Choroid plexus epithelial cell (primary cell): ENCODE results near the gene FNDC3B.

Experiments
- DNase-seq: peaks from one replicate; pipeline ENCODE4 v3.0.0-alpha.2; 2010; ENCODE audit warnings: low read depth
- H3K4me3 ChIP-seq: 2 replicates; pipeline ENCODE4 v1.5.1; 2011; ENCODE audit warnings: low read depth, mild to moderate bottlenecking, control low read depth, low read length, moderate library complexity
- TF ChIP-seq, protein P1 (sequence below): conservative IDR thresholded peaks from 2 replicates; pipeline ENCODE4 v1.5.1; 2011; ENCODE audit warnings: low read depth, mild to moderate bottlenecking, control low read depth, inconsistent platforms, low read length, moderate library complexity

Gene FNDC3B

GRCh38 chr3:172256101-172256734 lies 216.8 kb downstream of the FNDC3B start:
- TF ChIP-seq, protein P1, sequence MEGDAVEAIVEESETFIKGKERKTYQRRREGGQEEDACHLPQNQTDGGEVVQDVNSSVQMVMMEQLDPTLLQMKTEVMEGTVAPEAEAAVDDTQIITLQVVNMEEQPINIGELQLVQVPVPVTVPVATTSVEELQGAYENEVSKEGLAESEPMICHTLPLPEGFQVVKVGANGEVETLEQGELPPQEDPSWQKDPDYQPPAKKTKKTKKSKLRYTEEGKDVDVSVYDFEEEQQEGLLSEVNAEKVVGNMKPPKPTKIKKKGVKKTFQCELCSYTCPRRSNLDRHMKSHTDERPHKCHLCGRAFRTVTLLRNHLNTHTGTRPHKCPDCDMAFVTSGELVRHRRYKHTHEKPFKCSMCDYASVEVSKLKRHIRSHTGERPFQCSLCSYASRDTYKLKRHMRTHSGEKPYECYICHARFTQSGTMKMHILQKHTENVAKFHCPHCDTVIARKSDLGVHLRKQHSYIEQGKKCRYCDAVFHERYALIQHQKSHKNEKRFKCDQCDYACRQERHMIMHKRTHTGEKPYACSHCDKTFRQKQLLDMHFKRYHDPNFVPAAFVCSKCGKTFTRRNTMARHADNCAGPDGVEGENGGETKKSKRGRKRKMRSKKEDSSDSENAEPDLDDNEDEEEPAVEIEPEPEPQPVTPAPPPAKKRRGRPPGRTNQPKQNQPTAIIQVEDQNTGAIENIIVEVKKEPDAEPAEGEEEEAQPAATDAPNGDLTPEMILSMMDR = no peak
- DNase-seq = peak; percentile 93
- H3K4me3 ChIP-seq = no peak overlapping the region

DNA sequence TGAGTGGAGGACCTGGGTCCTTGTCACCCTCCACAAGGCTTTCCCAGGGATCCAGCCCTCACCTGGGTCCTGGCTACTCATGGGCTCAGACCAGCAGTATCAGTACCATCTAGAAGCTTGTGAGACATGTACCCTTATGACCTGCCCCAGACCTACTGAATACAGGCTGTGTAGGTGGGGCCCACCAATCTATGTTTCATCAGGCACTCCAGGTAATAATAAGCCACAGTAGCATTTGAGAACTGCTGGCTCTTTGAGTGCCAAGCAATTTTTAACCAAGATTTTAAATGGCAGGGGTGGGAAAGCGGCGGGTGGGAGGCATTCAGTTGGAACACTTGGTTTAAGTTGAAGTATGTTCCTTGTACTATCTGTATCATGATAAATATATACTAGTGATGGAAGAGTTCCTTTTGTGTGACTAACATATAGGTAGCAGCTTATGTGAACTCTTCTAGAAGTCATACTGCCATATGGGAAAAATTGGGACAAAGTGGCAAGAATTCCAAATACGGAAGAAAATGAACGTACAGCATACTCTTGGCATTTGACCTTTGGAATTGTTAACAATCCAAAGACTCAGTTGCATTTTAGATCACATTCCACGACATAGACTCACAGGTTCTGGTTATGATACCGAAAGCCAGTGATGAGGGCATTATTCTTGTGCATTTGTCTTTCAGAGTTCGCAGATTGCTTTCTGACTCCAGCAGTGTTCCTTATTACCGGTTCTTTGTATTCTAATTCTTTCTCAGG lies 218.4 kb downstream of the FNDC3B start:
- DNase-seq = peak; percentile 79
- no peak overlapping the region for H3K4me3 ChIP-seq
- TF ChIP-seq, protein P1 = no peak

- TF ChIP-seq, protein P1 = no peak
- no peak overlapping the region for H3K4me3 ChIP-seq
- DNase-seq = peak; percentile 47
Observed at GRCh38 chr3:172258624-172259023, 219.2 kb downstream of the FNDC3B start.

GRCh38 chr3:172259111-172259541 lies 219.7 kb downstream of the FNDC3B start:
- peak; percentile 48 for DNase-seq
- TF ChIP-seq, protein P1 = no peak
- H3K4me3 ChIP-seq = no peak overlapping the region

DNA sequence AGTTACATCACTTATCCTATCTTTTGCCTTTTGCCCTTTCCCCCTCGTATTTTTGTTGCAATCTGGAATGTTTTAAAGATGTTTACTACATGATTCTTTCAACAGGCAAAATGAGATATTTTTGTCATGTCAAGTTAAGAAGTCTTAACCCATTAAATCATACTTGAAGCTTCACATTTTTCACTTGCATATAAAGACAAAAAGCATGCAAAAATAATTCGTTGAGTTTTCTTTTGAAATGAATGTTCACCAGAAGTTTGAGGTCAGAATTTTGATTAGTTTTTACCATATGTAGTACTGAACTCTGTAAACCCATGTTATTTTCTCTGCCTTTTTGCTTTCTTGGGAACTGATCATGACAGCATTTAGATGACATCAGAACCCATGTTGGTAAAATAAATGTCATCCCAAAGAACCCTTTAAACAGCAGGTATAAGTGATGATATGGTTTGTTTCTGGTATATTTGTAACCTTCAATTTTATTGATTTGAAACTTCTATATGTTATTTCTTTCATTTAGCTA lies 220.4 kb downstream of the FNDC3B start:
- no peak for DNase-seq
- no peak overlapping the region for H3K4me3 ChIP-seq
- TF ChIP-seq, protein P1 = no peak

DNA sequence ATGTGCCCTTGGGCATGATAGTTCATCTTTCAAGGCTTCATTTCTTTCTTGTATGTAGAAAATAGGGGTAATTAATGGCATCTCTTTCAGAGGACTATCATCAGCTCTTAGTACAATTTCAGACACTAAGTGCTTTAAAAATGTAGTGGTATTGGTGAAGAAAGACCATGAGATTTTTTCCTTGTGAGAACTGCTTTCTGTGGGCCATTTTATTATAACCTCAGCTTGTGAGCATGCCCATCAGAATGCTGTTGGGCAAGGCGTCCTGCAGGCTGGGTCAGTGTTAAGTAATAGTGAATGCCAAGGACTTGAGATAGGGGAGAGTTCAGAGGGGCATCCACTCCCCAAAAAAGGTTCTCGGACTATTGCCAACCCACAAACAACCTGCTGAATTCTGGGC lies 221.0 kb downstream of the FNDC3B start:
- peak; percentile 75 for DNase-seq
- no peak overlapping the region for H3K4me3 ChIP-seq
- TF ChIP-seq, protein P1 = no peak
